HG03280 (cell line): ENCODE results near the gene ATXN1.
A peak's percentile ranks its signal among the peaks of the same experiment; 100 is the strongest.

Source experiments
- ATAC-seq: cut with Tn5 transposase; IDR thresholded peaks from one replicate; pipeline ENCODE4 v1.9.1; 2021; ENCODE audit warnings: mild to moderate bottlenecking, moderate library complexity; ENCODE audit not compliant: unreplicated experiment

The ATXN1 gene

GRCh38 chr6:16747232-16748024 is 13.8 kb downstream of the ATXN1 start:
- ATAC-seq: no peak

GRCh38 chr6:16746812-16747211 is 14.4 kb downstream of the ATXN1 start:
- ATAC-seq: no peak

GRCh38 chr6:16746401-16746800 is 14.9 kb downstream of the ATXN1 start:
- ATAC-seq: no peak

- no peak for ATAC-seq
Measured at GRCh38 chr6:16743664-16744210, 17.5 kb downstream of the ATXN1 start.

- ATAC-seq: no peak
Measured at GRCh38 chr6:16742116-16742515, 19.1 kb downstream of the ATXN1 start.

GRCh38 chr6:16741112-16742016 is 19.9 kb downstream of the ATXN1 start:
- peak; percentile 51 for ATAC-seq

GRCh38 chr6:16740097-16740496 is 21.2 kb downstream of the ATXN1 start:
- ATAC-seq: no peak

GRCh38 chr6:16739329-16739801 is 21.9 kb downstream of the ATXN1 start:
- ATAC-seq: no peak

GRCh38 chr6:16737925-16738324 is 23.3 kb downstream of the ATXN1 start:
- ATAC-seq: no peak

- ATAC-seq: no peak
Measured at GRCh38 chr6:16736856-16737775, 24.1 kb downstream of the ATXN1 start.

GRCh38 chr6:16735014-16735413 is 26.2 kb downstream of the ATXN1 start:
- ATAC-seq: no peak

GRCh38 chr6:16733085-16733484 is 28.2 kb downstream of the ATXN1 start:
- no peak for ATAC-seq

- ATAC-seq: peak; percentile 98
Measured at GRCh38 chr6:16731478-16732051, 29.7 kb downstream of the ATXN1 start.

- no peak for ATAC-seq
Measured at GRCh38 chr6:16730738-16731477, 30.4 kb downstream of the ATXN1 start.

- no peak for ATAC-seq
Measured at GRCh38 chr6:16729744-16730143, 31.5 kb downstream of the ATXN1 start.

GRCh38 chr6:16729183-16729691 is 32.0 kb downstream of the ATXN1 start:
- no peak for ATAC-seq

GRCh38 chr6:16728513-16729182 is 32.6 kb downstream of the ATXN1 start:
- ATAC-seq: no peak

- ATAC-seq: no peak
Measured at GRCh38 chr6:16727996-16728395, 33.3 kb downstream of the ATXN1 start.
